Measurements from ENCODE around the gene NCF4. TPM values are rescaled to one million over a fixed set of nuclear protein-coding genes. Genes with fewer than 3 reads are reported as not detected.

Gene NCF4
- total and polyA plus RNA-seq, 9 of the 15 experiments (the other 6 are each of a cell fraction or from before 2014, with no cell fraction given) = 0.04 to 0.95 (median 0.33) TPM

GRCh38 chr22:36819112-36819511 lies 41.7 kb upstream of the NCF4 start:
- Histone ChIP-seq H4K20me1 (replicated peaks; ENCODE audit: control insufficient read depth, insufficient read depth, low read length) (peaks cover 6% of the 10 kb centered on the region; the same call in 1 of the 2 replicates), H3K79me2 (ENCODE audit: control insufficient read depth, insufficient read depth, low read length) (no peaks in the 10 kb centered on the region), H2AFZ (ENCODE audit: low read depth, low read length) (no peak overlapping the region), H3K36me3 (ENCODE audit: control insufficient read depth, insufficient read depth, low read length) (no peaks in the 10 kb centered on the region), H3K9me3 (replicated peaks; ENCODE audit: control insufficient read depth, insufficient read depth, low read depth, low read length) (no peaks in the 10 kb centered on the region), H3K9me1 (ENCODE audit: control insufficient read depth, insufficient read depth, low read length) (no peaks in the 10 kb centered on the region), H3K27ac (ENCODE audit: extremely low read depth, low read depth, low read length) (no peak overlapping the region), H3K4me2 (ENCODE audit: insufficient read depth, low read length) (no peak overlapping the region), H3K4me1 (replicated peaks in 1 of 2; ENCODE audit: control insufficient read depth in 2 of 2, insufficient read depth in 2 of 2, low read length in 2 of 2) (peaks cover 0 to 12% of the 10 kb centered on the region in 2 experiments; a peak in 2 of 5 replicates), H3K9ac (ENCODE audit: insufficient read depth in 1 of 2, low read depth in 2 of 2, low read length in 2 of 2) (no peak overlapping the region), H3K4me3 (no peak overlapping the region), H3K27me3 (ENCODE audit: control insufficient read depth in 2 of 2, insufficient read depth in 2 of 2, low read length in 2 of 2) (peaks cover 5 to 50% of the 10 kb centered on the region in 2 experiments; a peak in 4 of 5 replicates)
- ATAC-seq = no peak
- intact Hi-C loops (cut with micrococcal nuclease) = no loop called here
- 10% methylated on average over 3 of the region's 9 CpGs for WGBS (ENCODE audit: insufficient coverage, low coverage, missing lambda C conversion rate)
- CTCF ChIA-PET (ENCODE audit: low intra/inter-chr PET ratio) = no interaction called here
- TF ChIP-seq HMG20A (CRISPR knock-in tag; conservative IDR thresholded peaks at IDR 0.05) = no peak
- no peak for TF ChIP-seq ZNF583 (CRISPR knock-in tag; IDR thresholded peaks at IDR 0.05)
- TF ChIP-seq MAFG (tag; conservative IDR thresholded peaks at IDR 0.05) = no peak
- TF ChIP-seq ZMIZ1 (IDR thresholded peaks at IDR 0.05; ENCODE audit: low read depth in 2 of 2, low read length in 2 of 2) = no peak
- no peak for TF ChIP-seq FOXK2 (conservative IDR thresholded peaks at IDR 0.05 in 1 of 2, IDR thresholded peaks at IDR 0.05 in 1 of 2; ENCODE audit: low read depth in 2 of 2)
- TF ChIP-seq CBFA2T3 (IDR thresholded peaks at IDR 0.05) = no peak
- TF ChIP-seq TCF7 (IDR thresholded peaks at IDR 0.05; ENCODE audit: borderline replicate concordance) = no peak
- TF ChIP-seq ZNF766 (CRISPR knock-in tag; conservative IDR thresholded peaks at IDR 0.05) = no peak
- TF ChIP-seq, protein P1, sequence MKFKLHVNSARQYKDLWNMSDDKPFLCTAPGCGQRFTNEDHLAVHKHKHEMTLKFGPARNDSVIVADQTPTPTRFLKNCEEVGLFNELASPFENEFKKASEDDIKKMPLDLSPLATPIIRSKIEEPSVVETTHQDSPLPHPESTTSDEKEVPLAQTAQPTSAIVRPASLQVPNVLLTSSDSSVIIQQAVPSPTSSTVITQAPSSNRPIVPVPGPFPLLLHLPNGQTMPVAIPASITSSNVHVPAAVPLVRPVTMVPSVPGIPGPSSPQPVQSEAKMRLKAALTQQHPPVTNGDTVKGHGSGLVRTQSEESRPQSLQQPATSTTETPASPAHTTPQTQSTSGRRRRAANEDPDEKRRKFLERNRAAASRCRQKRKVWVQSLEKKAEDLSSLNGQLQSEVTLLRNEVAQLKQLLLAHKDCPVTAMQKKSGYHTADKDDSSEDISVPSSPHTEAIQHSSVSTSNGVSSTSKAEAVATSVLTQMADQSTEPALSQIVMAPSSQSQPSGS (CRISPR knock-in tag; IDR thresholded peaks at IDR 0.05) = no peak
- no peak for TF ChIP-seq ZNF41 (CRISPR knock-in tag; conservative IDR thresholded peaks at IDR 0.05)
- no peak for TF ChIP-seq CBFA2T2 (conservative IDR thresholded peaks at IDR 0.05)
- TF ChIP-seq SPI1 (IDR thresholded peaks at IDR 0.05; ENCODE audit: borderline replicate concordance, low read depth, low read length) = no peak
- TF ChIP-seq, protein P2, sequence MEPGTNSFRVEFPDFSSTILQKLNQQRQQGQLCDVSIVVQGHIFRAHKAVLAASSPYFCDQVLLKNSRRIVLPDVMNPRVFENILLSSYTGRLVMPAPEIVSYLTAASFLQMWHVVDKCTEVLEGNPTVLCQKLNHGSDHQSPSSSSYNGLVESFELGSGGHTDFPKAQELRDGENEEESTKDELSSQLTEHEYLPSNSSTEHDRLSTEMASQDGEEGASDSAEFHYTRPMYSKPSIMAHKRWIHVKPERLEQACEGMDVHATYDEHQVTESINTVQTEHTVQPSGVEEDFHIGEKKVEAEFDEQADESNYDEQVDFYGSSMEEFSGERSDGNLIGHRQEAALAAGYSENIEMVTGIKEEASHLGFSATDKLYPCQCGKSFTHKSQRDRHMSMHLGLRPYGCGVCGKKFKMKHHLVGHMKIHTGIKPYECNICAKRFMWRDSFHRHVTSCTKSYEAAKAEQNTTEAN (CRISPR knock-in tag; IDR thresholded peaks at IDR 0.05) = no peak
- TF ChIP-seq ZNF75A (CRISPR knock-in tag; IDR thresholded peaks at IDR 0.05) = no peak
- no peak for TF ChIP-seq E2F3 (CRISPR knock-in tag; IDR thresholded peaks at IDR 0.05)
- in situ Hi-C loops (cut with MboI) = no loop called here
- no peak for FAIRE-seq
- BruUV-seq (replicated peaks) = no TSS peak
- POLR2A ChIA-PET = no interaction called here
- DNase-seq (ENCODE audit: extremely low read depth in 1 of 4, low spot score in 3 of 4) = no peak

All from K562 (cell line).